Right cardiac atrium (tissue), 5 donors: ENCODE data around the gene TPCN1. TPM values are rescaled to one million over a fixed set of nuclear protein-coding genes. Genes with fewer than 3 reads are reported as not detected.

ENCODE experiments used
- ATAC-seq, 2 donors: fragments of 200-7000 bp; cut with Tn5 transposase; one replicate each; pipeline versions ENCODE4 v1.8.0 to v1.9.1; 2020; ENCODE audit warnings: moderate library complexity in 2 of 2, mild to moderate bottlenecking in 1 of 2
- DNase-seq, 3 donors: peaks; one replicate each; pipeline ENCODE4 v3.0.0-alpha.2; 2020
- H3K27ac ChIP-seq: one replicate; pipeline ENCODE4 v1.5.1; 2013; ENCODE audit warnings: mild to moderate bottlenecking, low read length, control low read depth, moderate library complexity
- H3K27me3 ChIP-seq: one replicate; pipeline ENCODE4 v1.6.1; 2013; ENCODE audit not compliant: control insufficient read depth, insufficient read depth
- H3K4me1 ChIP-seq: one replicate; pipeline ENCODE4 v1.6.1; 2013; ENCODE audit warnings: low read length; ENCODE audit not compliant: control insufficient read depth, insufficient read depth
- H3K4me3 ChIP-seq: one replicate; pipeline ENCODE4 v1.5.1; 2013; ENCODE audit warnings: low read length, control low read depth
- H3K9me3 ChIP-seq: one replicate; pipeline ENCODE4 v1.6.1; 2013; ENCODE audit warnings: low read length; ENCODE audit not compliant: control insufficient read depth
- WGBS: extraction: QIAGEN DNeasy Blood & Tissue Kit; methylation state at CpG from one replicate; pipeline ENCODE4 v1.1.7; 2013; 5-methylcytosine and 5-hydroxymethylcytosine counted together
- intact Hi-C, 4 donors: fragments of 100-400 bp; cut with DNase I; formaldehyde crosslinking; loops; one replicate each; pipeline versions ENCODE4 v1.11.0 to v1.14.0; 2022 to 2023
- polyA plus RNA-seq: library from polyadenylated mRNA; stranded (reverse); fragments of 200-250 nt; gene quantifications from one replicate; pipeline ENCODE4 v1.2.3, GENCODE V29; 2013
- total RNA-seq, 4 donors: library from RNA; stranded (reverse); fragmentation: NEBNext Ultra II Directional; extraction: Animal tissue kit (Norgen Biotek cat#: 25700); gene quantifications; one replicate each; pipeline ENCODE4 v1.2.1, GENCODE V29; 2021
- donor health status: healthy with polysubstance abuse.
- donor health status: DM: no; HTN: yes; CAD: no.
- donor health status: DM: no; HTN: no; CAD: no.
- donor health status: DM: no; HTN: yes; CAD: no; lungs with severe emphysema.
- donor health status: DM: yes; HTN: yes; CAD: no.

Gene TPCN1
- total and polyA plus RNA-seq, 5 donors: 43.1 to 96.1 (median 75.6) TPM

- peak in 1 of 3 donors; percentile 65 for DNase-seq
- H3K27me3 ChIP-seq: no peaks in the 10 kb centered on the region
- intact Hi-C loops: no loop called here
- 71% methylated on average over 17 of the region's 17 CpGs for WGBS
- H3K27ac ChIP-seq: no peak overlapping the region
- no peak for ATAC-seq
- H3K4me3 ChIP-seq: no peak overlapping the region
- peaks cover 4% of the 10 kb centered on the region for H3K4me1 ChIP-seq
- H3K9me3 ChIP-seq: no peaks in the 10 kb centered on the region
These were observed 111.6 kb downstream of the TPCN1 start for GRCh38 chr12:113332688-113333417.

- Histone ChIP-seq H3K27me3 (no peaks in the 10 kb centered on the region), H3K9me3 (no peaks in the 10 kb centered on the region), H3K4me3 (no peak overlapping the region), H3K4me1 (peaks cover 4% of the 10 kb centered on the region), H3K27ac (no peak overlapping the region)
- ATAC-seq (no peak), DNase-seq (no peak)
- 85% methylated on average over 5 of the region's 5 CpGs for WGBS
- intact Hi-C loops: no loop called here
These were observed 112.1 kb downstream of the TPCN1 start for GRCh38 chr12:113333418-113333750.

- DNase-seq: peak in 2 of 3 donors; percentile 42 to 74
- peak; percentile 2 to 17 for ATAC-seq
- no peaks in the 10 kb centered on the region for H3K27me3 ChIP-seq
- H3K4me1 ChIP-seq: peaks cover 4% of the 10 kb centered on the region
- intact Hi-C loops: no loop called here
- no peaks in the 10 kb centered on the region for H3K9me3 ChIP-seq
- peak overlapping the region; percentile 70 for H3K4me3 ChIP-seq
- WGBS: 36% methylated on average over 27 of the region's 27 CpGs
- no peak overlapping the region for H3K27ac ChIP-seq
These were observed 112.9 kb downstream of the TPCN1 start for GRCh38 chr12:113333877-113334785.

DNA sequence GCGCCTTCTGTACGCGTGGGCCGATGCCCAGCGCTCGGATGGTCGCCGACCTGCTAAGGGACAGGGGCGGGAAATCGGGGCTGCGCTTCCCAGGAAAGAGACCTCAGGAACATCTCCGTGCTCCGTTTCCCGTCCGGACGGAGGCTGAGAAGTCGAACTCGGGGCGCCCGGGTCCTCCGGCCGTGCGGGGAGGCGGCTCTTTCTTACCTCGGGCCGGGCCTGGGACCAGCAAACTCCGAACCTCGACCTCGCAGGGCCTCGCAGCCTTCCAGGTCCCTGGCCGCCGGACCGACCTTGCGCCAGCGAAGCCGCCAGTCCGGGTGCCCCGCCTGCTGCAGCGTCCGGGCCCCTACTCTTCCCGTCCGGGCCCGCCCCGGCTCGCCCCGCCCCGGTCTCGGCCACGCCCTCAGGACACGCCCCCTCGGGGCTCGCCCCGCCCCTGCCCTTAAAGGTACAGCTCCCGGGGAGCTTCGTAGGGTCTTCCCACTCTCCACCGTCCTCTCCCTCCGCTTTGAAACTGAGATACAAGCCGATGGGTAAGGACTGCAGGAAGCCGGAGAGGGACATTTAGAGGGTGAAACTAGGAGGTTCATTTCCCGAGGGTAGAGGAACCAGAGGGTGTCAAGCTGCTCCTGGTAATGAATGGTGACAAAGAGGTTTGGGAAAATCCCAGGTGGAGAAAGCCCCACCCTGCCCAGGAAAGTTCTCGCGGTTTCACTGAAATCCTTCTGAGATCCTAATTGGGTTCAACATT is 113.7 kb downstream of the TPCN1 start, which contains the start of gene SLC8B1:
Gene SLC8B1 (minus strand): TSS at position 324 of the 754 bp plus-strand sequence. CDS start 2,231 bp downstream, outside the sequence.
- Histone ChIP-seq H3K4me3 (peak within 1 kb of the TSS; percentile 70), H3K27me3 (no peaks in the 10 kb centered on the region), H3K27ac (peak within 1 kb of the TSS; percentile 44), H3K4me1 (peaks cover 4% of the 10 kb centered on the region), H3K9me3 (no peaks in the 10 kb centered on the region)
- WGBS: under 1% methylated on average over 62 of the region's 62 CpGs
- DNase-seq: peak; percentile 90 to 96 (median 96)
- intact Hi-C loops: no loop called here
- ATAC-seq: peak; percentile 99

- H3K4me3 ChIP-seq: no peak overlapping the region
- DNase-seq: no peak
These were observed 118.3 kb downstream of the TPCN1 start for GRCh38 chr12:113339540-113339939.

GRCh38 chr12:113340061-113340460 is 118.8 kb downstream of the TPCN1 start:
- WGBS: 75% methylated on average over 3 of the region's 3 CpGs
- no peak overlapping the region for H3K4me3 ChIP-seq
- intact Hi-C loops: no loop called here
- DNase-seq (no peak), ATAC-seq (no peak)
- H3K4me1 ChIP-seq: no peaks in the 10 kb centered on the region
- H3K9me3 ChIP-seq: no peaks in the 10 kb centered on the region
- H3K27ac ChIP-seq: no peak overlapping the region
- no peaks in the 10 kb centered on the region for H3K27me3 ChIP-seq

More at GRCh38 chr12:113339540-113339939, 118.3 kb downstream of the TPCN1 start:
- no peak for ATAC-seq
- intact Hi-C loops: no loop called here
- Histone ChIP-seq H3K4me1 (no peaks in the 10 kb centered on the region), H3K27me3 (no peaks in the 10 kb centered on the region), H3K9me3 (no peaks in the 10 kb centered on the region), H3K27ac (no peak overlapping the region)
- WGBS: 97% methylated on average over 5 of the region's 5 CpGs

GRCh38 chr12:113341535-113341934 is 120.3 kb downstream of the TPCN1 start:
- Histone ChIP-seq H3K4me1 (no peaks in the 10 kb centered on the region), H3K27ac (no peak overlapping the region), H3K9me3 (no peaks in the 10 kb centered on the region), H3K27me3 (no peaks in the 10 kb centered on the region), H3K4me3 (no peak overlapping the region)
- 85% methylated on average over 6 of the region's 6 CpGs for WGBS
- DNase-seq (no peak), ATAC-seq (no peak)
- intact Hi-C loops: no loop called here

- intact Hi-C loops: no loop called here
- Histone ChIP-seq H3K27ac (no peak overlapping the region), H3K27me3 (no peaks in the 10 kb centered on the region), H3K4me1 (no peaks in the 10 kb centered on the region), H3K9me3 (no peaks in the 10 kb centered on the region), H3K4me3 (no peak overlapping the region)
- no peak for DNase-seq
- no peak for ATAC-seq
- WGBS: 93% methylated on average over 6 of the region's 6 CpGs
These were observed 124.1 kb downstream of the TPCN1 start for GRCh38 chr12:113345318-113345717.

GRCh38 chr12:113346353-113346752 is 125.1 kb downstream of the TPCN1 start:
- no peaks in the 10 kb centered on the region for H3K9me3 ChIP-seq
- no peaks in the 10 kb centered on the region for H3K27me3 ChIP-seq
- WGBS: 82% methylated on average over 5 of the region's 5 CpGs
- no peaks in the 10 kb centered on the region for H3K4me1 ChIP-seq
- no peak overlapping the region for H3K4me3 ChIP-seq
- intact Hi-C loops: no loop called here
- ATAC-seq (no peak), DNase-seq (no peak)
- H3K27ac ChIP-seq: no peak overlapping the region

DNA sequence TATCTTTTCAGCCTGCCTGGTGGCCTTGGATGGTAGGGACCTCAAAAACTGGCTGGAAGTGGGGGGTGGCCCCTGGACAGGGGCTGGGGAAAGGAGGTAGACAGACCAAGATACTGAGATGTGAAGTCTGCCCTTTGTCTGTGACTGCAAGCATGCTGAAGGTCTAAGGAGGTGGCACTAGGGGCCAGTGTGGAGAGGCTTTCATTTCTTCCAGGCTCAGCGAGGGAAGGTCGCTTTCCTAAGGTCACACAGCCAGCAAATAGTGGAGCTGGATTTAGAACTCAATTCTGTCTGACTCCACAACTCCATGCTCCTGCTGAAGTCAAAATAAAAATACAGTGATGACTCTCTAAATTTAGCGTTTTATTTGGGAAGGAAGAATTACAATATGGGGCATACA is 125.8 kb downstream of the TPCN1 start:
- ATAC-seq: no peak
- Histone ChIP-seq H3K9me3 (no peaks in the 10 kb centered on the region), H3K4me1 (no peaks in the 10 kb centered on the region), H3K27me3 (no peaks in the 10 kb centered on the region), H3K27ac (no peak overlapping the region), H3K4me3 (no peak overlapping the region)
- WGBS: 90% methylated on average over 3 of the region's 3 CpGs
- DNase-seq: no peak
- intact Hi-C loops: no loop called here
